ENCODE results near the gene CAMK1G.

DNA sequence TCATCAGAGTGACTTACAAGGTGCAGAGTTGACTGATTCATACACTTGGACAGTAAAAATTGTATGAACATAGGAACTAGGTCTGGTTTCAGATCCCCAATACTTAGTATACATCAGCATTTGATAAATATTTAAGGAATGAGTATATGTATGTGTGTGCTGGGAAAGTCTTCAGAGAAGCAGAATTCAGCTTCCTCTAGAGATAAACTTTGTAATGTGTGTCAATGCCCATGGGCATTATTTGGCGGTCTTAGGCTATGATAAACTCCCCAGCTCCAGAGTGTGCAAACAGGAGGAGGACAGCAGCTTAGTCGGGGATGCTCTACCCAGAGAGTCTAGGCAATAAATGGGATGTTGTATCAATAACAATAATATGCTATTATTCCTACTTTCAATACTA lies 2.9 kb upstream of the CAMK1G start:
- TF ChIP-seq, protein P1, sequence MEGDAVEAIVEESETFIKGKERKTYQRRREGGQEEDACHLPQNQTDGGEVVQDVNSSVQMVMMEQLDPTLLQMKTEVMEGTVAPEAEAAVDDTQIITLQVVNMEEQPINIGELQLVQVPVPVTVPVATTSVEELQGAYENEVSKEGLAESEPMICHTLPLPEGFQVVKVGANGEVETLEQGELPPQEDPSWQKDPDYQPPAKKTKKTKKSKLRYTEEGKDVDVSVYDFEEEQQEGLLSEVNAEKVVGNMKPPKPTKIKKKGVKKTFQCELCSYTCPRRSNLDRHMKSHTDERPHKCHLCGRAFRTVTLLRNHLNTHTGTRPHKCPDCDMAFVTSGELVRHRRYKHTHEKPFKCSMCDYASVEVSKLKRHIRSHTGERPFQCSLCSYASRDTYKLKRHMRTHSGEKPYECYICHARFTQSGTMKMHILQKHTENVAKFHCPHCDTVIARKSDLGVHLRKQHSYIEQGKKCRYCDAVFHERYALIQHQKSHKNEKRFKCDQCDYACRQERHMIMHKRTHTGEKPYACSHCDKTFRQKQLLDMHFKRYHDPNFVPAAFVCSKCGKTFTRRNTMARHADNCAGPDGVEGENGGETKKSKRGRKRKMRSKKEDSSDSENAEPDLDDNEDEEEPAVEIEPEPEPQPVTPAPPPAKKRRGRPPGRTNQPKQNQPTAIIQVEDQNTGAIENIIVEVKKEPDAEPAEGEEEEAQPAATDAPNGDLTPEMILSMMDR (conservative IDR thresholded peaks at IDR 0.05; ENCODE audit: low read depth, low read length): no peak
- no peak for TF ChIP-seq EZH2 (IDR thresholded peaks at IDR 0.05; ENCODE audit: borderline replicate concordance, low read depth, low read length, poor library complexity, severe bottlenecking)

All from A673 (cell line).